WI38 (cell line): ENCODE measurements around the gene PPP2R2C.

Experiments used
- H3K4me3 ChIP-seq: 2 replicates; pipeline ENCODE4 v1.5.1; 2011; ENCODE audit warnings: low read depth, mild to moderate bottlenecking, control low read depth, low read length
- CTCF ChIP-seq: IDR thresholded peaks from 2 replicates; pipeline ENCODE4 v1.5.1; 2012; ENCODE audit warnings: low read depth, mild to moderate bottlenecking, control low read depth, low read length

Gene PPP2R2C

DNA sequence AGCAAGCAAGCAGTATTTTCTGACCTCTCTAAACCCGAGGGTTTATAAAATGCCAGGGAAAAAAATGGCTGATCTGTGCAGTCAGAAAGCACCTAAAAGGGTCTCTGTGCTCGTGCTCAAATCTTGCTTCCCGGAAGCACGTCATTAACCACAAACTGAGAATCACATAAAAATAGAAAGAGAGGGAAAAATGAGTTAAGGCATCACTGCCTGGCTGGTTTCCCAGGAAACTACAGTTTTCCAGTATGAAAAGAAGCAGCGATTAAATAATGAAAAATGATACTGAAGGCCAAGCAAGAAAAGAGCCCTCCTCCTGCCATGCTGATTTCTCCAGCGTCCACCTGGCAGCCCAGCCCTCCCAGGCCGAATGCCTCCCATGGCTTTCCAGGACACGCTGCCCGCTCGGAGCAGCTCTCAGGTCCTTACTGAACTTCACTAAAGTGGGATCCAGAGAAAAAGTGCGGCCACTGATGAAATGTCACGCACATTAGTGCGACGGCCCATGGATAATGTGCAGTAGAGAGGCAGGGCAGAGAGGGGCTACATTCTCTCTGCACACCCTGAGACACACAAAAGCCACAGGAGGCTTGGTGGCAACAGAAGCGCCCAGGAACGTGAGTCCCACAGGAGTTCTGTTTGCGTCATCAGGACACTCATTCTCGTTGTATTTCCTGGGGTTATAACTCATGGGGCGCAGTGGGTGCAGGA is 122.4 kb downstream of the PPP2R2C start:
- no peak for TF ChIP-seq CTCF
- no peak overlapping the region for H3K4me3 ChIP-seq

DNA sequence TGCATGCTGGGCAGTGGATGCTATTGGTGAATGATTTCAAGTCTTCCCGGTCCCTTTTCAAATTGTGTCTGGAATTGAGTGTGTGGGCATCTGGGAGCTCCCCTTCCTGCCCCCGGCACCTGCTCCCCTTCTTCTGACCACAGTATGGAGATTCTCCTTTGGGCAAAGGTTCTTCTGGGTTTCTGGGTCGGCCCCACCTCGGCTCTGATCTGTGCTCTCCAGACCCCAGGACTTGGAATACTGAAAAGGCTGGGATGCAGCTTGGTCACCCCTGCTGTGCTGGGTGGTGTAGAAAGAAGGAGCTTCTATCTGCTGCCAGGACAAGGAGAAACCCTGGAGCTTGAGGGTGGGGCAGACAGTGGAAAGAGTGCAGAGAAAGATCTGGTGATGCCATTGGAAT is 124.0 kb downstream of the PPP2R2C start:
- H3K4me3 ChIP-seq: no peak overlapping the region
- TF ChIP-seq CTCF: no peak

DNA sequence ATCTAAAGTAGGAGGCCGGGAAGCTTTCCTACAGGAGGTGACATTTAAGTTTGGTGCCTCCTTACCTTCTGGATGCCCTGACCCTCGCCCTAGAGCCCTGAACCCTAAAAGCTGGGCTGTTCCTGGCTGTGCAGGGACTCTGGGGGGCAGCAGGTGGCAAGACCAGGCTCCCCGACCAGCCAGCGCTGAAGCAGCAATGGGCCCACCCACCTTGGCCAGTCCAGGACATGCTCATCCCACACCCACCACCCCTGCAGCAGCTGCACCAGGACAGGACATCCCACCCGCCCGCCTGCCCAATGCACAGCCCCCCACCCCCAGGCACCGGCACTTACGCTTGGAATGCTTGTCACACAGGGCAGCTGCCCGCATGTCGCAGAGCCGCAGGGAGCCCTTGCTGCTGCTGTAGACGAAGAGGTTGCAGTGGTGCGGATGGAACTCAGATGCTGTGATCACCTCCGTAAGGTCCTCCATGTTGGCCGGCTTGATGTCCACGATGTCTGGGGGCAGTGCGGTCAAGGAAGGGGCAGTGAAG is 124.8 kb downstream of the PPP2R2C start:
- H3K4me3 ChIP-seq: no peak overlapping the region
- TF ChIP-seq CTCF: no peak

- TF ChIP-seq CTCF: no peak
- H3K4me3 ChIP-seq: no peak overlapping the region
These were observed 125.9 kb downstream of the PPP2R2C start for GRCh38 chr4:6346373-6347110.

DNA sequence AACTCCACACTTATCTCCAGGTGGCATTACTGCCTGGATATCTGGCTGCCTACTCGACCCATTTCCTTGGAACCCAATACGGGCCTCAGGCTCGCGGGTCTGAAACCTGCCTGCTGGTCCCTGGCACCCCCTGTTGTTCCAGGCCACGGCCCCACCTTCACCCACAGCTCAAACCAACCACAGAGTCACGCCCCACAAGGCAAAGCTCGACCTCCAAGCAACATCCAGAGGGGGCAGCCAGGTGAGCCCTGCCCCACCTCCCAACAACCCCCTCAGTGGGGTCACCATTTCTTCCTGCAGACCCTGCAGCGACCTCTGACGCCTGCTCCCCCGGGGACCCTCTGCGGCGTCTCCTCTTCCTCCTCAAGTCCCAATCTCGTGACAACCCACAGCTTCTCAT is 126.5 kb downstream of the PPP2R2C start:
- no peak overlapping the region for H3K4me3 ChIP-seq
- no peak for TF ChIP-seq CTCF

GRCh38 chr4:6345096-6345830 is 127.2 kb downstream of the PPP2R2C start:
- no peak for TF ChIP-seq CTCF
- H3K4me3 ChIP-seq: no peak overlapping the region

DNA sequence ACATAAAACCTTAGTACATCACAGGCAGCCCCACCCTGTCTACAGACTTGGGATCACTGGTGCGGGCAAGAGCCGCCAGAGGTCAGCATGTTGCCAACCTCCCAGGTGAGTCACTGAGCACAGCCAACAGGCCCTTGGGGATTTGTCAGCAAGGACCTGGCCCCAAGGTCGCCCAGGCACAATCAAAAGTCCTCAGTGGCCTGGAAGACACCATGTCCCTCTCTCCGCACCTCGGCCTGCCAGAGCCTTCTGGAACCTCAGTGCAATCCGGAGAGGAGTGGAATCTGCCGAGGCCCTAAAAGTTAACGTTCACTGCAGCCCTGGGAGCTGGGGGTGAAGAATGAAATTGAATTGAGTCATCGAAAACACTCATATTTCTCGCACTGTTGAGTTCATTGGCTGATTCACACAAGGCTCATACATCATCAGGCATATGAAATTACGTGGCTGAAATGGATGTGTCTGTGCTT is 128.4 kb downstream of the PPP2R2C start:
- no peak for TF ChIP-seq CTCF
- H3K4me3 ChIP-seq: no peak overlapping the region
